Tongue (tissue), 2 donors: Measurements from ENCODE around the gene AQP6. TPM values are rescaled to one million over a fixed set of nuclear protein-coding genes. Genes with fewer than 3 reads are reported as not detected.
A peak's percentile ranks its signal among the peaks of the same experiment; 100 is the strongest.

Experiments used
- DNase-seq: peaks from one replicate; pipeline ENCODE4 v3.0.0-alpha.2; 2015
- total RNA-seq: library from RNA; depleted of rRNA; stranded (reverse); fragments of >200 nt; gene quantifications from one replicate; pipeline ENCODE4 v1.2.3, GENCODE V29; 2014

Gene AQP6
- total RNA-seq, 1 donor from 2014 or later: 0.10 TPM

DNA sequence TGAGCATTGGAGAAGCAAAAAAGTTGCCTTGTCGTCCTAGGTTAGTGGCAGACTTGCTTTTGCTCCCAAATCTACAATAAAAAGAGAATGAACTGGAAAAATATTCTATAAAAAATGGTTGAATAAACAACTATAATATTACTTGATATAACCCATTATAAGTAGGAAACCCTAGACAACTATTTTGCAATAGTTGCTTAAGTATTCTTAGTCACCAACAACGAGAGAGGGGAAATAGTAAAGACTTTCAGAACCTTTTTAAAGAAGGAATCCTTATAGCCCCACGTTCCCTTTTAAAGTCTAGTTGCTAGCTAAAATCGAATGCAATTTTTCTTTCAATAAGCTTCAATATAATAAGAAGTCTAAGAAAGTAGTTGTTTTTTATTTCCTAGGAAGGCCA, 17.5 kb downstream of the AQP6 start:
- no peak for DNase-seq

DNA sequence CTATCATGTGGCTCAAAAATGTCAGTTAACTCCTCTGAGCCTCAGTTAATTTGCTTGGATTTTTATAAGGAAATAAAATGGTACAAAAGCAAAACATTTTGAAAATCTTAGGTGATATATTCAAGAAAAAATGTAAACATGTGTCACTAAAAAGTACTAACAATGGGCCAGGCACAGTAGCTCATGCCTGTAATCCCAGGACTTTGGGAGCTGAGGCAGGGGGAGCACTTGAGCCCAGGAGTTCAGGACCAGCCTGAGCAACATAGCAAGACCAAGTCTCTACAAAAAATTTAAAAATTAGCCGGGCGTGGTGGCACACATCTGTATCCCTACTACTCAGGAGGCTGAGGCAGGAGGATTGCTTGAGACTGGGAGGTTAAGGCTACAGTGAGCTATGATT, 25.7 kb downstream of the AQP6 start:
- DNase-seq: no peak

DNA sequence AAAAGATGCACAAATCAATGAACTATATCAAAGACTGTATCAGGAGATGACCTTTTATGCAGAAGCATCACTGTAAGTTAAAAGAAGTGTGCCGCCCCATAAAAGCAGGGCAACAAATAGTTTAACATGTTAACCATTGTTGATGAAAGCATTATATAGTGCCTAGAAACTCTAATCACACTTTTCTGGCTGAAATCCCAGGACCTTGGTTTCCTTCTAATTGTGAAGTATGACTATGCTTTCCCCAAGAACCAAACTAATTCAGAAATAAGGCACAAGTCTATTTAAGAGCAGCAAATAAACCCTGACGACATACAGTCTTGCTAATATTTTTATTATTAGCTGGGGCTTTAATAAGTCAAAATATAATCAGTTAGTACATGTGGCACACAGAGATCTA, 30.8 kb downstream of the AQP6 start:
- no peak for DNase-seq

GRCh38 chr12:50004696-50005095, 31.9 kb downstream of the AQP6 start:
- no peak for DNase-seq

DNA sequence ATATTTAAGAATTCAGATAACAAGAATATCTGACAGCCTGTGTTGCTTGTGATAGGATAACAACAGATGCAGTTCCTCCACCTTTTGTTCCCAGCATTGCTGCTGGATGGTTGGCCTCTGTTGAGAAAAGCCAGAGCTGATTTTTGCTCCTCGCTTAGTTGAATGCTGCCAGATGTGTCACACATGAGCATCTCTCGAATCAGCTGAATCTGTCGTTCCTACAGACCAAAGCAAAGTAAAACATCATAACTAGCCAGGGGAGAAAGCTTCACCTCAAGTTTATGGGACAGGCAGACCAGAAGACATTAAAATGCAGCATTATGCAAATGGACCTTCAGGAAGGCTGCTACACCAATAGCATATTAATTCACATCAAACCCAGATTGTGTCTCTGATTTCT, 32.4 kb downstream of the AQP6 start:
- DNase-seq: peak; percentile 23

GRCh38 chr12:50006280-50006679, 33.5 kb downstream of the AQP6 start:
- DNase-seq: no peak

DNA sequence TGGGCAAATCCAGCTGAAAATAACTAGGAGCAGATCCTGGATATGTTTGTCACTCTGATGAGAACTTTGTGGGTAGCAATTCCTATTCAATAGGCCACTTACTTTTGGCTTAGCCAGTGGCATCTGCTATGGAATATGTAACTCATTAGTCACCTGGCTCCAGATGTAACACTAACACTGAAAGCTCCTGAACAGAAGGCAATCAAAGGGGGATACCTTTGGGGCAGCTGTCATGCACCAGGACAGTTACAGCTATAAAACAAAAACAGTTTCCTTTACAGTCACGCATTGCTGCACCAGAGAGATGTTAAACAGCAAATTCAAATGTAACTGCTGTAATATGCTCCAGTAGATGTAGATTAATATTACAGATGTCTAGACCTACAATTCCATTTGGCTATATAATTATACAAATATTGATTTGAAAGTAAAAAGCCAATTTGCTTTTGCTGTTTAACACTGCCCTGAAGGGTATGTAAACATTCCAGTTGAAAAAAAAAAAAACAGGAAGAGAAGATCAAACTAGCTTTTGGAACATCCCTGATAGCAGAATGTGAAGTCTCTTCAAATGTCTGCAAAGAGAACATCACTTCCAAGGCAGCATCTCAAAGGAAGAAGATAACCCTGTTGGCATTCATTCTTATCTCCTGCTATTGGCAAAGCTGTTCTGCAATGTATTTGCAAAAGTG, 34.2 kb downstream of the AQP6 start:
- no peak for DNase-seq

DNA sequence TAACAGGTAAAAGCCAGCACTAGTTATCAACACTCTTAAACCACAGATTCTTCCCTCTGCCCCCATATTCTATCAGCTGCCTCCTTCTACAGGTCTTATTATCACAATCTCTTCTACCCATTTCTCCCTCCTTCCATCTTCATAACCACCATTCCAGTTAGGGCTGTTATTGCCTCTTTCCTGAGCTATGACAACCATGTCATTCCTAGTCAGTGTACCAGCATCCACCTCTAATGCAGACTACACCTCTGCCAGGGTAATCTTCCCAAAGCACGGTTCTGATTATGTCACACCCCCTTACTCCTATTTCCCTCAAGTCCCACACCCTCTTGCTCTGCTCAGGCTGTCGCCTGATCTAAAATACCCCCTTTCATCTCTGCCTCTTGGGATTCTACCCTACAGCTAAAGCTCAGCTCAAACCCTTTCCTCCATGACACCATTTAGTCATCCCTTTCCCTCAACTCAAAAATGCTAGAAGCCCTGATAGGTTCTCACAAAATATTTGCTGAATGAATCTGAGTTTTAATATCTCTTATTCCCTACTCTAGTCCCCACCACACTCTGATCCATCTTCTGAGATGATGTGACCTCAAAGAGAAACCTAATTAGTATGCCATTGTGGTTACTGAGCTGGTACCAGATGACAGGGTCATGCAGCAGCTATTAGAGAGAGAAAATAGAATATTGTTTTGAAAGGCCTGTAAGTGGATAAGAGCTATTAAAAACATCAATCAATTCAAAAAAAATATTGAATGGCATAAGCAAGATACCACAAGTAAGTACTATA, 40.8 kb downstream of the AQP6 start:
- no peak for DNase-seq

DNA sequence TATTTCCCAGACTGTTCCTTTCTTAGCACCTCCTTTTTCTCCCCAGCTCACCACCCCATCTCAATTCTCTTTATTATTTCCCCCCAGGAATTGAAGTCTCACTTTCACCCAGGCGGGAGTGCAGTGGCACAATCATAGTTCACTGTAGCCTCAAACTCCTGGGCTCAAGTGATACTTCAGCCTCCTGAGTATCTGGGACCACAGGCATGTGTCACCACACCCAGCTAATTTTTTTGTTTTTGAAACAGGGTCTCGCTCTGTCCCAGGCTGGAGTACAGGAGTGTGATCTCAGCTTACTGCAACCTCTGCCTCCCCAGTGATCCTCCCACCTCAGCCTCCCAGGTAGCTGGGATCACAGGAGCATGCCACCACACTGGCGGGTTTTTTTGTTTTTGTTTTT, 41.6 kb downstream of the AQP6 start:
- no peak for DNase-seq

DNA sequence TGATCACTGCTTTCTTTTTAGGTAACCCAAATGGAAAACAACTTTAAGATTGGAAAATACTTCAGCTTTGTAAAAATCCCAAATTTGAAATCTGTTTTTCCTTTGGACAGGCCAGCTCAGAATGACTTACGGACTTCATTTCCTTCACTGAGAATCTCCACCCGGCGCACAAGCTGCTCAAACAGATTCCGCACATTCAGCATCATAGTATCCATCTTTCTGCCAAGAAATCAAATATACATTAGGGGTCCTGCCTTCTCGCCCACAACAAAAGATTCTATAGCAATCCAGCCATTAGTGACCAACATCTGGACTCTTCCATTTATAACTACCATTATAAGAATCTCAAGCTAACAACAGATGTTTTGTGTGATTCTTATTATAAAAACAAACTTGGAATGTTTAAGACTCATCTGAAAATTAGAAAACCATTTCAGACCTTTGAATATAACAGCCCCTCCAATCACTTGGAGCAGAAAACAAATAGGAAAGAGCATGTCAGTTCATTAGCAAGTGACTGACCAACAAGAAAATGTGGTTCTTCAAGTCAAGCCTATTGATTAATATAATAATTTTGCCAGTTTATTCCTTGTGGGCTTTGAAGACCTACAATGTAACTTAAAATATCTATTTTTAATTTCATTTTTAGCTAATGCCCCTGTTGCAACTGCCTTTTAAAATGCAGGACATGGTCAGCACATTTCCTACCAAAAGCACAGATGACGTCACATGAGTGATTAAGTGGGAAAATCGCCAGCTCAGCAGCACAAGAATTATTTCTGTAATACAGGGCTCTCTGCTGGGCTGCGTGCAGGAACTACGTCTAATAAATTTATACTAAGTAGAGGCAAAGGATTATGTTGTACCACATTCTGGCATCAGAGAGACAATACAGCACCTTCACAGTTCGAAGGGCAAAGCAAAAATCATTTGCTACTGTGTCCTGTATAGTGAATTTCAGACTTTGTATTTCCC, 44.0 kb downstream of the AQP6 start:
- peak; percentile 69 for DNase-seq

DNA sequence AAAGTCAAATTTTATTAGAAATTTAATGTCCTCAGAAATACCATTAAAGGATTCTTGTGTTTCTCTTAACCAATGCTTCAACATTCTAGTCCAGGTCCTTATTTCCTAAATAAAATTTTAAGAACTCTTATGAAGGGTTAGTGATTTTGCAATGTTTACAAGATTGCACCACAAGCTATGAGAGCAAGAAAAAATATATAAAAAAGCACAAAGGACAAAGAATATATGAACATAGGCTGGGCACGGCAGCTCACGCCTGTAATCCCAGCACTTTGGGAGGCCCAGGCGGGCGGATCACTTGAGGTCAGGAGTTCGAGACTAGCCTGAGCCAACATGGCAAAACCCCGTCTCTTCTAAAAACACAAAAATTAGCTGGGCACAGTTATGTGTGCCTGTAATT, 44.9 kb downstream of the AQP6 start:
- no peak for DNase-seq

- DNase-seq: no peak
Observed at GRCh38 chr12:50018154-50018553, 45.4 kb downstream of the AQP6 start.

DNA sequence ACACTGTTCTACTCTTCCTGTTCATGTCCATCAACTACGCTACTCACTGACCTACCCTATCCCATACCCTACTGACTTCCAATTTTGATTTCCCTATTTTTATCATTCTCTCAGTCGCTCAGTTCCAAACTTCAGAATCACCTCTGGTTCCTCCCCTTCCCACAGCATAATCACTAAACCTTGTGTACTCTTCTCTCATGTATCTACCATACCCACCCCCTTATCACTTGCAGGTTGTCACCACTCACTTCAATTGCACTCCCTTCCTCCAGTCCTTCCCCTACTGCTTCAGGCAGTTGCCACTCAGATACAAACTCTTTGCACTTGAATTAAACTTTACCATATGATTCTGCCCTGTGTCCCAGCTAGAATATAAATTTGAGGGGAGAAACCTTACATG, 46.2 kb downstream of the AQP6 start:
- no peak for DNase-seq

DNA sequence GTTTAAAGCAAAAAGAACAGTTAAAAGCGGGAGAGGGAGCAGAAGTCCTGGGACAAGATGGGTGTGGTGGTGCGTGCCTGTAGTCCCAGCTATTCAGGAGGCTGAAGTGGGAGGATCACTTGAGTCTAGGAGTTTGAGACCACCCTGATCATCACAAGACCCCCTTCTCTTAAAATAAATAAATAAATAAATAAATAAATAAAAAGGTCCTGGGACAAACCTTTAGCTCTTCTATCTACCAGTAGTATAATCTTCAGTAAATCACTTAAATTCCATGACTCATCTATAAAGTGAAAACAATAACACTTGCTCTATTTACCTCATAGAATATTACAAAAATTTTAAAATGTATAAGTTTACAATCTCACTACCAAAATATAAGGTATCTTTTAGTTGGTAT, 46.8 kb downstream of the AQP6 start:
- no peak for DNase-seq

DNA sequence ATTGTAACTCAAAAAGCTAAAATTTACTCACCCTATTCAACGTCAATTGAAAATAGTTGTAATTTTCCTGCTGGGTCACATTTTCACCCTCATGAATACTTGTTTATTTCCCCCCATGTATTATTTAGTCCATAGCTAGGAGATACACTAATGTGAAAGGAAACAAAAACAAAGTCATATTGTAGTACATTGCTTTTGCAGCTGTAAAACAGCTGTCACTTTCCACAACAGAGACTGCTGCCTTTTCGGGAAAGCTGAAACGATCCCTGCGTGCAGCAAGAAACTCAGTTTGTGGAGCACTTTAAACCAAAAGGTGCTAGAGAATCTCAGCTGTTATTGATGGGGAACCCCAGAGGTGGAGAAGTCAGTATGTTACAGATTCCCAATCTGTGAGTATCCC, 48.3 kb downstream of the AQP6 start:
- DNase-seq: peak; percentile 46

- DNase-seq: no peak
Observed at GRCh38 chr12:50022903-50023302, 50.2 kb downstream of the AQP6 start.

DNA sequence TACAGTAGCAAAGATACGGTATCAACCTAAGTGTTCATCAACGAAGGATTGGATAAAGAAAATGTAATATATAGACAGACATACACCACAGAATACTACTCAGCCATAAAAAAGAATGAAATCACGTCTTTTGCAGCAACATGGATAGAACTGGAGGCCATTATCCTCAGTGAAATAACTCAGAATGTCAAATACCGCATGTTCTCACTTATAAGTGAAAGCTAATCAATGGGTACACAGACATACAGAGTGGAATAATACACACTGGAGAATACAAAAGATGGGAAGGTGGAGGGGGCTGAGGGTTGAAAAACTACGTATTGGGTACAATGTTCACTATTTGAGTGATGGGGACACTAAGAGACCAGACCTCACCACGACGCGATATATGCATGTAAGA, 51.5 kb downstream of the AQP6 start:
- no peak for DNase-seq

DNA sequence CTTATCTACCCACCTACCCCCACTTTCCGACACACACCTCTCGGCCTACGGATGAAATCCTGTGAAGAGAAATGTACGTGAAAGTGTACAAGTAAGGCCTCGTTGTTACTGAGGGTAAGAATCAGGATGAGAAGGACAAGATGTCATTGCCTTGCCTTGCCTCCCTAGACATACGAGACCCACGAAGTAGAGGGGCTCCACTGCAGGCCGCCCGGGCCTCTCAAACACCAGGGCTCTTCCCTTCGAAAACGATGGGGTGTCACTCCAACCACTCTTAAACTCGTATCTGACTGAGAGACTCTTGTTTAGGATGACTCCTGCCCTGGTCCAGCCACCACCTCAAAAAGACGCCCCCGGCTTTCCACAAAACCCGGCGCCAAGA, 52.0 kb downstream of the AQP6 start:
- peak; percentile 28 for DNase-seq

DNA sequence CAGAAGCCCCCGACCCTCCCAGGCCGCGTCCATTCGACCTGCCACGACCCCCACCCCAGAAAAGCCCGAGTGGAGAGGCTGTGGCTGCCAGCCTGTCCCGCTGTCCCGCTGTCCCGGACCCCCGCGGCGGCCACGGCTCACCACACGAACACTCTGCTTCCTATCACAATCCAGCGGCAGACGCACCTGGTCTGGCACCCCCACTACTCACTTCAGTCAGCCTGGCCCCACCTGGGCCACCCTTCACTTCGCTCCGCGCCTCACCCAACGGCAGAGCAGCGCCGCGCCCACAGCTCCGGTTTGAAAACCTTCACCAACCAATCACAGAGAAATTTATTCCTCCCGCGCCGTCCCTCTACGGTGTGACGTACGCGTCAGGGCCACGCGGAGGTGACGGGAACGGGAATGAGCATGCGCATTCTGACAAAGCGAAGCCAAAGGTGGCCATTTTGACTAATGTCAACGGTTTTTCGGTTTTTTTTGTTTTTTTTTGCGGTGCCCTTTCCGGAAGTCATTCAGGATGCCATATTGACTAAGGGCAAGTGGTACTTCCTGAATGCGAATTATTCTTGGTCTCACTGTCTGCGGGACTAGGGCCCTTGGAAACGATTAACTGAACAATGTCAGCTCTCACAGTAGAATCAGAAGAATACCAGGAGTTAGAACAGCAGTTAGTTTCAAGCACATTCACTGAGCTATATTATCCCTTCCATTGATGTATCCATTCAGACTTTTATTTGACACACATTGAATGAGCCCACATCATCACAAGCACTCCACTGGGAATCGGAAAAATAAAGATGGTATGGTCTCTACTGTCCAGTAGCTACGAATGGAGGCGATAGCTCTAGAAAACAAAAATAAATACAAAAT, 52.7 kb downstream of the AQP6 start, which contains the start of gene RACGAP1:
RACGAP1 (minus strand) TSS at position 308 of the 873 bp plus-strand sequence. CDS start 8,779 bp downstream, outside the sequence.
- peak; percentile 100 for DNase-seq

DNA sequence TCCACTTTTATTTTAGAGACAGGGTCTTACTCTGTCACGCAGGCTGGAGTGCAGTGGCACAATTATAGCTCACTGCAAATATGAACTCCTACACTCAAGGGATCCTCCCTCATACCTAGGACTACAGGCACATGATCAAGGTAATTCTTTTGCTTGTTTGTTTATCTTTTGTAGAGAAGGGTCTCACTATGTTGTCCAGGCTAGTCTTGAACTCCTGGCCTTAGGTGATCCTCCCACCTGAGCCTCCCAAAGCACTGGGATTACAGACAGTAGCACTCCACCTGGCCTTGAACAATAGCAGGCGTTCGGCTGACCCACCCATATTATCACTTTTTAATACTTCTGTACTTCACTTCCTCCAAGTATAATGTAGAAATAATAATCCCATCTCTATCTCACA, 53.9 kb downstream of the AQP6 start:
- no peak for DNase-seq
